GM23248 (cell line): ENCODE results near the gene ALK.

Experiments
- EZH2 ChIP-seq: fragments of 200-600 bp; sonication (generic); IDR thresholded peaks from 2 replicates; pipeline ENCODE4 v1.6.1; 2018; ENCODE audit warnings: antibody characterized with exemption, mild to moderate bottlenecking; ENCODE audit not compliant: insufficient read depth, poor library complexity, severe bottlenecking
- EZH2phosphoT487 ChIP-seq: fragments of 200-600 bp; sonication (generic); IDR thresholded peaks from 2 replicates; pipeline ENCODE4 v1.6.1; 2018; ENCODE audit warnings: antibody characterized with exemption, moderate library complexity, mild to moderate bottlenecking, low read depth; ENCODE audit not compliant: insufficient read depth

DNA sequence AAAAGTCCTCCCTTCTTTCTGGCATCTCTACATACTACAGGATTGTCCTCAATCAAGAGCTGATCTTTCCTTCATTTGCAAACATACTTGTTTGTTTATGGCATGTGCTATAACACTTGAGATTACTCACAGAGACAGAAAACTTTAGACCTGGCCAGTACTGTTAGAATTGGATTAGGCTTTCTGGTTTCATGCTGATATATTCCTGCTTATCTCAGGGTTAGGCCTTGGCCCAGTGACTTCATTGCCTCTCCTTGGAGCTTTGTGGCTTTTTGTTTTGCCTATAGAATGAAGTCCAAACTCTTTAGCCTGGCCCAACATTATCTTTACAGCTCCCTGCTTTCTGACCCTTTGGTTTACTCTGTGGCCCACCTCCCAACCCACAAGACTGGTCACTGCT, 363.3 kb downstream of the ALK start:
- no peak for TF ChIP-seq EZH2
- no peak for TF ChIP-seq EZH2phosphoT487
